Natural killer cell (primary cell): ENCODE measurements around the gene DEFB114. TPM values are rescaled to one million over a fixed set of nuclear protein-coding genes. Genes with fewer than 3 reads are reported as not detected.

Experiments used
- ATAC-seq, 3 donors: fragments of 150-1000 bp in 2 of 3; fragments of 200-7000 bp in 1 of 3; cut with Tn5 transposase; 1 replicate in 1 of 3; 2 replicates in 2 of 3; pipeline ENCODE4 v1.10.0; 2021; ENCODE audit warnings: mild to moderate bottlenecking in 2 of 3, moderate library complexity in 2 of 3
- DNase-seq, 2 donors: peaks; one replicate each; pipeline versions ENCODE4 v3.0.0 to v3.0.0-alpha.2; 2013 to 2021; ENCODE audit warnings: mixed read lengths in 1 of 2
- H3K27ac ChIP-seq: one replicate; pipeline ENCODE4 v1.5.1; 2013; ENCODE audit warnings: mild to moderate bottlenecking, low read length
- H3K27me3 ChIP-seq: one replicate; pipeline ENCODE4 v1.6.1; 2013; ENCODE audit warnings: low read length; ENCODE audit not compliant: control insufficient read depth, insufficient read depth
- H3K36me3 ChIP-seq: one replicate; pipeline ENCODE4 v1.6.1; 2013; ENCODE audit warnings: low read length; ENCODE audit not compliant: control insufficient read depth, insufficient read depth
- H3K4me1 ChIP-seq: one replicate; pipeline ENCODE4 v1.6.1; 2013; ENCODE audit warnings: low read length; ENCODE audit not compliant: control insufficient read depth, insufficient read depth
- H3K4me3 ChIP-seq: one replicate; pipeline ENCODE4 v1.5.1; 2013; ENCODE audit warnings: low read length
- H3K9me3 ChIP-seq: one replicate; pipeline ENCODE4 v1.6.1; 2013; ENCODE audit warnings: low read length; ENCODE audit not compliant: control insufficient read depth, insufficient read depth
- H3K27ac Mint-ChIP-seq, 2 donors: one replicate each; pipeline ENCODE4 v1.8.0; 2022; ENCODE audit warnings: mild to moderate bottlenecking in 2 of 2, mixed read lengths in 2 of 2, moderate library complexity in 1 of 2
- H3K27me3 Mint-ChIP-seq, 2 donors: one replicate each; pipeline ENCODE4 v1.8.0; 2022; ENCODE audit warnings: low read depth in 2 of 2, mixed read lengths in 2 of 2
- H3K36me3 Mint-ChIP-seq: one replicate; pipeline ENCODE4 v1.8.0; 2022; ENCODE audit warnings: mixed read lengths
- H3K4me1 Mint-ChIP-seq, 2 donors: one replicate each; pipeline ENCODE4 v1.8.0; 2022; ENCODE audit warnings: mixed read lengths in 2 of 2
- H3K4me3 Mint-ChIP-seq: one replicate; pipeline ENCODE4 v1.8.0; 2022; ENCODE audit warnings: mild to moderate bottlenecking, moderate library complexity, mixed read lengths
- H3K9me3 Mint-ChIP-seq, 2 donors: one replicate each; pipeline ENCODE4 v1.8.0; 2022; ENCODE audit warnings: mixed read lengths in 2 of 2
- whole genome bisulfite sequencing: methylation state at CpG from one replicate; pipeline ENCODE4 v1.1.7; 2013; ENCODE audit warnings: missing lambda C conversion rate; ENCODE audit not compliant: insufficient coverage; 5-methylcytosine and 5-hydroxymethylcytosine counted together
- intact Hi-C: fragments of 100-400 bp; cut with micrococcal nuclease; formaldehyde crosslinking; loops from one replicate; pipeline ENCODE4 v1.14.2; 2022
- total RNA-seq, 4 donors: library from RNA; stranded (reverse); fragments of 120-200 nt in 1 of 4; gene quantifications; one replicate each; pipeline versions ENCODE4 v1.2.3 to v1.2.4, GENCODE V29; 2013 to 2022
- TF ChIP-seq, protein P1 (sequence below): fragments of 200-600 bp; IDR thresholded peaks from one replicate; pipeline ENCODE4 v1.8.0; 2022; ENCODE audit warnings: antibody characterized with exemption

DEFB114 gene
- total RNA-seq, 3 donors from 2014 or later (not counting 1 experiment from before 2014, with no cell fraction given) = not detected

DNA sequence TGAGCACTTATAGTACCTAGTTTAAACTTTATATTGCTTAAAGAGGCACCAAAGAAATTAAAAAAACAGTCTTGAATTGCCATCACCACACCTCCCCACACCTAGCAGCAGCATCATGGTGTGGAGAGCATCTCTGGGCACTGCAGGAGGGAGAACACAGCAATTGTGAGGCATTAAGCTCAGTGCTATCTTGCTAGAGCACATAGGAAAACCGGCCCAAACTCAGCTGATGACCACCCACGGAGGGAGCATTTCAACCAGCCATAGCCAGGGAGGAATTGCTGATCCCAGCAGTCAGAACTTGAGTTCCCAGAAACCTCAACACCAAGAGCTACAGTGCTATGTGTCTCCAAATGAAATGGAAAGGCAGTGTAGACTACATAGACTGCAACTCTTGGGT, 24.9 kb upstream of the DEFB114 start:
- H3K27ac Mint-ChIP-seq = no peak overlapping the region

DNA sequence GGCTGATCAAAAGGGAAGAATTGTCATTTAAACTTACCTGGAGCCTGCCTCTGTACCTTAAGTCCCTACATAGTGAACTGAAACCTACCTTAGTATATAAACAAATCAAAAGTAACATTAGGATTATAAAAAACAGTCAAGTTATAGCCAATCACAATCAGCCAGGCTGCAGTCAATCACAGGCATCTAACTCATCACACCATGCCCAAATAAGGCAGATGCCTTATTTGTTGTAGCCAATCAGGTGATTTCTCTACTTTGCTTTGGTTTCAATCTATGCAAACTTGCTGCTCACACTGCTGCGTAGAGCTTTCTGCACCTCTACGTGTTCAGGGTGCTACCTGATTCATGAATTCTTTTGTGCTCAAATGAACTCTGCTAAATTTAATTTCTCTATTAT, 23.8 kb upstream of the DEFB114 start:
- TF ChIP-seq, protein P1, sequence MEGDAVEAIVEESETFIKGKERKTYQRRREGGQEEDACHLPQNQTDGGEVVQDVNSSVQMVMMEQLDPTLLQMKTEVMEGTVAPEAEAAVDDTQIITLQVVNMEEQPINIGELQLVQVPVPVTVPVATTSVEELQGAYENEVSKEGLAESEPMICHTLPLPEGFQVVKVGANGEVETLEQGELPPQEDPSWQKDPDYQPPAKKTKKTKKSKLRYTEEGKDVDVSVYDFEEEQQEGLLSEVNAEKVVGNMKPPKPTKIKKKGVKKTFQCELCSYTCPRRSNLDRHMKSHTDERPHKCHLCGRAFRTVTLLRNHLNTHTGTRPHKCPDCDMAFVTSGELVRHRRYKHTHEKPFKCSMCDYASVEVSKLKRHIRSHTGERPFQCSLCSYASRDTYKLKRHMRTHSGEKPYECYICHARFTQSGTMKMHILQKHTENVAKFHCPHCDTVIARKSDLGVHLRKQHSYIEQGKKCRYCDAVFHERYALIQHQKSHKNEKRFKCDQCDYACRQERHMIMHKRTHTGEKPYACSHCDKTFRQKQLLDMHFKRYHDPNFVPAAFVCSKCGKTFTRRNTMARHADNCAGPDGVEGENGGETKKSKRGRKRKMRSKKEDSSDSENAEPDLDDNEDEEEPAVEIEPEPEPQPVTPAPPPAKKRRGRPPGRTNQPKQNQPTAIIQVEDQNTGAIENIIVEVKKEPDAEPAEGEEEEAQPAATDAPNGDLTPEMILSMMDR = no peak
- H3K27me3 Mint-ChIP-seq = no peaks in the 10 kb centered on the region
- peaks cover 0 to 16% of the 10 kb centered on the region in 2 donors for H3K9me3 Mint-ChIP-seq
- H3K27ac ChIP-seq = no peak overlapping the region
- no peaks in the 10 kb centered on the region for H3K4me1 Mint-ChIP-seq
- H3K4me3 Mint-ChIP-seq = no peak overlapping the region
- no peak overlapping the region for H3K4me3 ChIP-seq
- H3K9me3 ChIP-seq = peaks cover 8% of the 10 kb centered on the region
- intact Hi-C loops = no loop called here
- H3K27me3 ChIP-seq = no peaks in the 10 kb centered on the region
- no peaks in the 10 kb centered on the region for H3K4me1 ChIP-seq
- no peak overlapping the region for H3K27ac Mint-ChIP-seq
- DNase-seq (no peak), ATAC-seq (no peak)
- WGBS = 97% methylated on average over 2 of the region's 2 CpGs
- no peaks in the 10 kb centered on the region for H3K36me3 Mint-ChIP-seq
- H3K36me3 ChIP-seq = no peaks in the 10 kb centered on the region

More for the DNA sequence above, 24.9 kb upstream of the DEFB114 start:
- TF ChIP-seq, protein P1 = no peak
- intact Hi-C loops = no loop called here
- Mint-ChIP-seq H3K4me1 (no peaks in the 10 kb centered on the region), H3K36me3 (no peaks in the 10 kb centered on the region), H3K4me3 (no peak overlapping the region), H3K9me3 (peaks cover 0 to 19% of the 10 kb centered on the region in 2 donors), H3K27me3 (no peaks in the 10 kb centered on the region)
- no peak overlapping the region for H3K27ac ChIP-seq
- peaks cover 5% of the 10 kb centered on the region for H3K9me3 ChIP-seq
- H3K4me3 ChIP-seq = no peak overlapping the region
- no peaks in the 10 kb centered on the region for H3K4me1 ChIP-seq
- no peaks in the 10 kb centered on the region for H3K36me3 ChIP-seq
- DNase-seq (no peak), ATAC-seq (no peak)
- no peaks in the 10 kb centered on the region for H3K27me3 ChIP-seq
- whole genome bisulfite sequencing = 80% methylated on average over 2 of the region's 2 CpGs

DNA sequence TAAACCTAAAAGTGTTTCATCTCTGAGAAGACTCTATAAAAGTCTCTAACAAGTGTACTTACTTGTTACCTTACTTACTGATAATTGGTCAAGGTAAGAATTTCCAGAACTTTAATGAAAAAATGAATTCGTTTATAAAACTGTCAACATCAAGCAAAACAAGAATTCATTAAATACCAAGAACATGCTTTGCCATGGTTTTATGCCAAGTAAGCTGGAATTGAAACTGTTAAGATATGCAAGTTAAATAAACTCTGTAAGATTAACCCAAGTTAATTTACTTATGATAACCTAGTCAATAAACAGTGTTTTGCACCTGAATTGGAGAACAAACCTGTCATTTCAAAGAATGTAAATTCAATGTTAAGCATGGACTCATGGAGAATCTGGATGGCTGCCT, 22.6 kb upstream of the DEFB114 start:
- Histone ChIP-seq H3K4me1 (no peaks in the 10 kb centered on the region), H3K9me3 (peaks cover 10% of the 10 kb centered on the region), H3K27ac (no peak overlapping the region), H3K36me3 (no peaks in the 10 kb centered on the region), H3K27me3 (no peaks in the 10 kb centered on the region), H3K4me3 (no peak overlapping the region)
- ATAC-seq (no peak), DNase-seq (no peak)
- Mint-ChIP-seq H3K4me1 (no peaks in the 10 kb centered on the region), H3K36me3 (no peaks in the 10 kb centered on the region), H3K27me3 (no peaks in the 10 kb centered on the region), H3K9me3 (peaks cover 2 to 11% of the 10 kb centered on the region in 2 donors), H3K4me3 (no peak overlapping the region), H3K27ac (no peak overlapping the region)
- no CpG with 5 or more reads among the region's 1 CpG for WGBS
- TF ChIP-seq, protein P1 = no peak
- intact Hi-C loops = no loop called here

DNA sequence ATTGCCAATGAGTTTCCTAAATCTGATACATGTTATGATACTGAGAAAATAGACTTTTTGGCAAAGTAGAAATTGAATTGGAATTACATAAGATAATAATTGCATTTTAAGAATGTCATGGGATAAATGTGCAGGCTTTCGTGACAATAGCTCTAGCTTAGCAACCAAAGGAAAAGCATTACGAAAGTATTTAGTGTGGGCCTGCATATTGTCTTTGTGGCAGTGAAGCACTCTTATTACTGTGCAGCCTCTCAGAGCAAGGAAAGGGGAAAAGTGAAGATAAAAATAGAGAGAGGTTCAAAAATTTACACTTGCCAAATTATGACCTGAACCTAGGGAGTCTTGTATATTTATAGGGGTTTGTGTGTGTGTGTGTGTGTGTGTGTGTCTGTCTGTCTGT, 18.1 kb upstream of the DEFB114 start:
- intact Hi-C loops = no loop called here

More for the DNA sequence above, 18.1 kb upstream of the DEFB114 start:
- no peak overlapping the region for H3K4me3 ChIP-seq
- DNase-seq = no peak
- H3K4me1 ChIP-seq = no peaks in the 10 kb centered on the region
- no peak for ATAC-seq
- Mint-ChIP-seq H3K4me3 (no peak overlapping the region), H3K9me3 (peaks cover 8 to 9% of the 10 kb centered on the region in 2 donors), H3K36me3 (no peaks in the 10 kb centered on the region), H3K27ac (no peak overlapping the region), H3K4me1 (peaks cover 0 to 3% of the 10 kb centered on the region in 2 donors), H3K27me3 (no peaks in the 10 kb centered on the region)
- 91% methylated on average over 2 of the region's 2 CpGs for WGBS
- no peaks in the 10 kb centered on the region for H3K36me3 ChIP-seq
- H3K27me3 ChIP-seq = no peaks in the 10 kb centered on the region
- H3K27ac ChIP-seq = no peak overlapping the region
- H3K9me3 ChIP-seq = peaks cover 4% of the 10 kb centered on the region
- TF ChIP-seq, protein P1 = no peak
